Endodermal cell (in vitro differentiated cells): ENCODE data around the gene RGS17. TPM values are rescaled to one million over a fixed set of nuclear protein-coding genes. Genes with fewer than 3 reads are reported as not detected.
"Not testable (repeated sequence)": the region's sequence is repeated elsewhere in the genome, so short reads cannot be mapped to it uniquely, and the experiment has no call there.

Experiments used
- DNase-seq: peaks from one replicate; pipeline ENCODE4 v3.0.0-alpha.2; 2017
- H3K27ac ChIP-seq: 2 replicates; pipeline ENCODE4 v1.5.1; 2013; ENCODE audit warnings: mild to moderate bottlenecking, low read depth, low read length, moderate library complexity
- H3K27me3 ChIP-seq: 2 replicates; pipeline ENCODE4 v1.6.1; 2013; ENCODE audit warnings: mild to moderate bottlenecking, low read length, moderate library complexity; ENCODE audit not compliant: insufficient read depth, control insufficient read depth, poor library complexity, severe bottlenecking
- H3K36me3 ChIP-seq: 2 replicates; pipeline ENCODE4 v1.7.0; 2013; ENCODE audit warnings: mild to moderate bottlenecking, low read length, moderate library complexity; ENCODE audit not compliant: control insufficient read depth, insufficient read depth
- H3K4me1 ChIP-seq: one replicate; pipeline ENCODE4 v1.7.0; 2013; ENCODE audit warnings: low read length; ENCODE audit not compliant: control insufficient read depth, insufficient read depth
- H3K4me3 ChIP-seq: 2 replicates; pipeline ENCODE4 v1.5.1; 2013; ENCODE audit warnings: mild to moderate bottlenecking, low read length, moderate library complexity
- H3K9ac ChIP-seq: 2 replicates; pipeline ENCODE4 v1.6.1; 2013; ENCODE audit warnings: mild to moderate bottlenecking, low read length, moderate library complexity; ENCODE audit not compliant: poor library complexity, severe bottlenecking; ENCODE audit errors: extremely low read depth
- H3K9me3 ChIP-seq: 2 replicates; pipeline ENCODE4 v1.6.1; 2013; ENCODE audit warnings: mild to moderate bottlenecking, low read length, moderate library complexity; ENCODE audit not compliant: control insufficient read depth
- H3K27ac Mint-ChIP-seq: 2 replicates; pipeline ENCODE4 v1.8.0; 2020; ENCODE audit warnings: mixed read lengths
- H3K27me3 Mint-ChIP-seq: 2 replicates; pipeline ENCODE4 v1.8.0; 2021; ENCODE audit warnings: mild to moderate bottlenecking, mixed read lengths; ENCODE audit not compliant: insufficient read depth
- H3K36me3 Mint-ChIP-seq: 2 replicates; pipeline ENCODE4 v1.8.0; 2020; ENCODE audit warnings: low read depth, mixed read lengths
- H3K4me1 Mint-ChIP-seq: 2 replicates; pipeline ENCODE4 v1.8.0; 2020; ENCODE audit warnings: mixed read lengths
- H3K4me3 Mint-ChIP-seq: 2 replicates; pipeline ENCODE4 v1.8.0; 2020; ENCODE audit warnings: mild to moderate bottlenecking, moderate library complexity, mixed read lengths
- H3K9me3 Mint-ChIP-seq: 2 replicates; pipeline ENCODE4 v1.8.0; 2020; ENCODE audit warnings: mild to moderate bottlenecking, mixed read lengths
- CTCF ChIP-seq: fragments of 200-600 bp; sonication (generic); conservative IDR thresholded peaks from 2 replicates; pipeline ENCODE4 v1.5.0; 2021; ENCODE audit warnings: antibody characterized with exemption, mild to moderate bottlenecking
- WGBS, 2 experiments: methylation state at CpG; one replicate each; pipeline versions ENCODE4 v1.1.5 to v1.1.7; 2013; ENCODE audit warnings: missing lambda C conversion rate in 2 of 2, mixed read lengths in 1 of 2; ENCODE audit not compliant: insufficient coverage in 1 of 2, insufficient read length in 1 of 2; 5-methylcytosine and 5-hydroxymethylcytosine counted together
- total RNA-seq, 2 donors: library from RNA; stranded (reverse); fragmentation: NEBNext Ultra II Directional in 1 of 2; extraction: Animal tissue kit (Norgen Biotek cat#: 25700) in 1 of 2; gene quantifications; 2 replicates in 1 of 2; 3 replicates in 1 of 2; pipeline ENCODE4 v1.2.1, GENCODE V29; 2021

RGS17 gene
- total RNA-seq, 2 donors from 2014 or later = 1.7 to 3.2 TPM

DNA sequence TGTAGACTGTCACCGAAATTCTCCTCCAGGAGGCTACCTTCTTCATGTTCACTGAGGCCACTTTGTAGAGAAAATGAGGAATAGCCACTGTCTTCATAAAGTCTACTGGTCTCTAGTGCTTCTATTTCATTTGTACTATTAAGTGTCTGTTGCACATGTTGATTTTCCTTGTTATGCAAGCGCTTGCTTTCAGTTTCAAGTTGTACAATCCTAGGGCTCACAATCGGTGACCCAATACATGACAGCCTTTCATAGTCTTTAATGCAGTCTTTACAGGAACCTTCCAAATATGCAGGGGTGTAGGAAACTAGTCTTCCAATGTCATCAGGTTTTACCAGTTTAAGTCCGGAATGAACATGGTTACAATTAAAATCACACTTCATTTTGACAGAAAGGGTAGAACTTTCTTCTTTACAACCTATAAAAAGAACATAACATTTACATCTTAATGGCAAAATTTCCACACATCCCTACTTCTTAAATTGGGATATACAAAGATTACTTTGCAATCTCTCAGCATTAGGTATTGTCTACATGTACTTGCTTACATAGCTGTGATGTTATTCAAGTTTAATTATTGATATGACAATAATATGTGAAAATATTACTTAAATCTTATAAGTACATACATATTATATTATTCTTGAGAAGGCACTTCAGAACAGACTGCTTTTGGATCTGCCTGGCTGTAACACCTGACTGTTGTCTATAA lies 155.7 kb downstream of the RGS17 start:
- 94 to 100% methylated on average over 1 to 4 of the region's 4 CpGs for WGBS, 2 experiments
- Histone ChIP-seq H3K4me3 (peak overlapping the region; percentile 53), H3K36me3 (peaks cover 92% of the 10 kb centered on the region), H3K9ac (no peak overlapping the region), H3K9me3 (peaks cover 7% of the 10 kb centered on the region), H3K27me3 (no peaks in the 10 kb centered on the region), H3K27ac (no peak overlapping the region), H3K4me1 (peaks cover 3% of the 10 kb centered on the region)
- Mint-ChIP-seq H3K4me1 (peaks cover 43% of the 10 kb centered on the region), H3K27me3 (no peaks in the 10 kb centered on the region), H3K9me3 (no peaks in the 10 kb centered on the region), H3K4me3 (no peak overlapping the region), H3K27ac (no peak overlapping the region), H3K36me3 (peaks cover 54% of the 10 kb centered on the region)
- no peak for TF ChIP-seq CTCF
- no peak for DNase-seq

DNA sequence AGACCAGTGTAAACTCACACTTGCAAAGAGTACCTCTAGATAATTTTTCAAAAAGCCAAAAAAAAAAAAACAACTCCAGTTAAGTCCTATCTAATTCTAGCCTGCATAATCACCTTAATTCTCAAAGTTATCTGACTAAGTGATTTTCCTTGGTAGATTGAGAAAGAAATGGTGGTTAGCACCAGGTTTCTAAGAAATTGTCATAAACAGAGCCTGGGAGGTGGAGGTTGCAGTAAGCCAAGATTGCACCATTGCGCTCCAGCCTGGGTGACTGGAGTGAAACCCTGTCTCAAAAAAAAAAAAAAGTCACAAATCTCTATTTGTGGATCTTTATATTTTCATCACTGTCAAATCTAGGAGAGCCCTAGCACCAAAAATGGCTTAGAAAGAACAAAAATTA lies 157.2 kb downstream of the RGS17 start:
- Histone ChIP-seq H3K27ac (no peak overlapping the region), H3K4me3 (peak overlapping the region; percentile 53), H3K9ac (no peak overlapping the region), H3K9me3 (peaks cover 7% of the 10 kb centered on the region), H3K36me3 (peaks cover 92% of the 10 kb centered on the region), H3K4me1 (peaks cover 3% of the 10 kb centered on the region), H3K27me3 (no peaks in the 10 kb centered on the region)
- WGBS, 2 experiments = 91% methylated on average over 1 of the region's 1 CpG; no CpG with 5 or more reads in 1 of the 2 experiments
- no peak overlapping the region for H3K27ac Mint-ChIP-seq
- H3K4me1 Mint-ChIP-seq = peaks cover 35% of the 10 kb centered on the region
- no peak for DNase-seq
- peaks cover 2% of the 10 kb centered on the region for H3K9me3 Mint-ChIP-seq
- peaks cover 68% of the 10 kb centered on the region for H3K36me3 Mint-ChIP-seq
- H3K27me3 Mint-ChIP-seq = no peaks in the 10 kb centered on the region
- no peak overlapping the region for H3K4me3 Mint-ChIP-seq
- TF ChIP-seq CTCF = no peak

DNA sequence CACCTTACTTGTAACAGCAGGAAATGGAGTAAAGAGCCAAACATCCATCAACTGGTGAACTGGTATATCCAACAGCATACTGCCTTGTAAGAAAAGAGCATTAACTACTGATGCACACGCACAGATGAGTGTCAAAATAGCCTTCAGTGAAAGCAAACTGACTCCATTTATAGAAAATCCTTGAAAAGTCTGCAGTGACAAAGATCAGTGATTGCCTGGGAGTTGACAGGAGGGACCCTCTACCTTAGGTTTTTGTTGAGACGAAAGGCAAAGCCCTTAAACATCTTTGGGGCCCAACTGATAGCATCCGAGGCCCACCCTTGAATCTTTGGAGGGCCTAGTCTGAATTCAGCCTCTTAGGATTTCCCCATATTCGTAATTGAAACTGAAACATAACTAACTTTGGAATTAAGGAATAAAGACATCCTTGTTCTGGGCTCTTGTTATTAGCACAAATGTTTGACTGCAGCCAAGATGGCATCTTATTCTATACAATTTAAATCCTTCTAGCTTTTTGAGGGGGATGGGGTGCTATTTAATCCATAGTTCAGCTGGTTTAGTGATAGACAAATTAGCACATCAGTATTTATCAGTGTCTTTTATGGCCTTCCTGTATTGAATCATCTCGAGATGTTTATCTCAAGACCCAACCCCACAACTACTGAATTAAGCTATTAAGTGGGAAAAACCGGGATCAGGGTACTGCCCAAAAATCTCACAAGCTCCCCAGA lies 161.2 kb downstream of the RGS17 start:
- 95 to 100% methylated on average over 4 to 6 of the region's 6 CpGs for WGBS, 2 experiments
- peaks cover 18% of the 10 kb centered on the region for H3K9me3 Mint-ChIP-seq
- peaks cover 57% of the 10 kb centered on the region for H3K36me3 ChIP-seq
- H3K36me3 Mint-ChIP-seq = peaks cover 51% of the 10 kb centered on the region
- H3K4me1 ChIP-seq = no peaks in the 10 kb centered on the region
- H3K4me3 ChIP-seq = no peak overlapping the region
- H3K9ac ChIP-seq = no peak overlapping the region
- H3K4me3 Mint-ChIP-seq = no peak overlapping the region
- H3K27ac Mint-ChIP-seq = no peak overlapping the region
- H3K27me3 Mint-ChIP-seq = no peaks in the 10 kb centered on the region
- H3K4me1 Mint-ChIP-seq = peaks cover under 1% of the 10 kb centered on the region
- no peak for DNase-seq
- no peak overlapping the region for H3K27ac ChIP-seq
- peaks cover 7% of the 10 kb centered on the region for H3K9me3 ChIP-seq
- no peak for TF ChIP-seq CTCF
- no peaks in the 10 kb centered on the region for H3K27me3 ChIP-seq

DNA sequence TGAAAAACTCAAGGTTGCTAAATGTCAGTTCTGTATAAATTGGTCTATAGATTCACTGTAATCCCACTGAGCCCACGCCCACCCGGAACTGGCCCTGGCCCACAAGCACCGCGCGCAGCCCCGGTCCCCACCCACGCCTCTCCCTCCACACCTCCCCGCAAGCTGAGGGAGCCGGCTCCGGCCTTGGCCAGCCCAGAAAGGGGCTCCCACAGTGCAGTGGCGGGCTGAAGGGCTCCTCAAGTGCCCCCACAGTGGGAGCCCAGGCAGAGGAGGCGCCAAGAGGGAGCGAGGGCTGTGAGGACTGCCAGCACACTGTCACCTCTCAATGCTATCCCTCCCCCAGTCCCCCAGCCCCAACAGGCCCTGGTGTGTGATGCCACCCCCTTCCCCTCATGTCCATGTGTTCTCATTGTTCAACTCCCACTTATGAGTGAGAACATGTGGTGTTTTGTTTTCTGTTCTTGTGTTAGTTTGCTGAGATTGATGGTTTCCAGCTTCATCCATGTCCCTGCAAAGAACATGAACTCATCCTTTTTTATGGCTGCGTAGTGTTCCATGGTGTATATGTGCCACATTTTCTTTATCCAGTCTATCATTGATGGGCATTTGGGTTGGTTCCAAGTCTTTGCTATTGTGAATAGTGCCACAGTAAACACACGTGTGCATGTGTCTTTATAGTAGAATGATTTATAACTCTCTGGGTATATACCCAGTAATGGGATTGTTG lies 164.8 kb downstream of the RGS17 start:
- H3K4me1 ChIP-seq, H3K4me3 ChIP-seq, H3K27me3 Mint-ChIP-seq, H3K9ac ChIP-seq, H3K27me3 ChIP-seq, H3K9me3 ChIP-seq, H3K27ac ChIP-seq, H3K27ac Mint-ChIP-seq, DNase-seq, H3K4me3 Mint-ChIP-seq, H3K4me1 Mint-ChIP-seq: not testable (repeated sequence)
- Mint-ChIP-seq H3K36me3 (peaks cover 20% of the 10 kb centered on the region), H3K9me3 (peaks cover 18% of the 10 kb centered on the region)
- WGBS, 2 experiments = 92% methylated on average over 14 of the region's 15 CpGs; no CpG with 5 or more reads in 1 of the 2 experiments
- peaks cover 22% of the 10 kb centered on the region for H3K36me3 ChIP-seq
